ENCODE results near the gene FXN.

Gene FXN

GRCh38 chr9:69120380-69121154, 85.0 kb downstream of the FXN start:
- Histone ChIP-seq H3K36me3 (ENCODE audit: control insufficient read depth, insufficient read depth, low read length) (no peaks in the 10 kb centered on the region), H3K4me1 (ENCODE audit: control insufficient read depth, insufficient read depth, low read length) (peaks cover 5% of the 10 kb centered on the region; the same call in 1 of the 2 replicates), H3K27me3 (ENCODE audit: control insufficient read depth, insufficient read depth, low read length) (no peaks in the 10 kb centered on the region), H3K27ac (ENCODE audit: low read length) (no peak overlapping the region), H3K9me3 (ENCODE audit: control insufficient read depth, insufficient read depth, low read length) (no peaks in the 10 kb centered on the region), H3K4me3 (ENCODE audit: low read length) (peak overlapping the region; percentile 46; the same call in 1 of the 2 replicates)
- DNase-seq (ENCODE audit: low read depth, low spot score) = peak; percentile 86
- no CpG with 5 or more reads among the region's 27 CpGs for WGBS (ENCODE audit: insufficient coverage, insufficient read length)

GRCh38 chr9:69121155-69122081, 85.9 kb downstream of the FXN start:
- H3K36me3 ChIP-seq (ENCODE audit: control insufficient read depth, insufficient read depth, low read length) = no peaks in the 10 kb centered on the region
- H3K4me3 ChIP-seq (ENCODE audit: low read length) = peak overlapping the region; percentile 46
- H3K27me3 ChIP-seq (ENCODE audit: control insufficient read depth, insufficient read depth, low read length) = no peaks in the 10 kb centered on the region
- DNase-seq (ENCODE audit: low read depth, low spot score) = no peak
- H3K9me3 ChIP-seq (ENCODE audit: control insufficient read depth, insufficient read depth, low read length) = no peaks in the 10 kb centered on the region
- peaks cover 5% of the 10 kb centered on the region; the same call in 1 of the 2 replicates for H3K4me1 ChIP-seq (ENCODE audit: control insufficient read depth, insufficient read depth, low read length)
- no CpG with 5 or more reads among the region's 86 CpGs for WGBS (ENCODE audit: insufficient coverage, insufficient read length)
- H3K27ac ChIP-seq (ENCODE audit: low read length) = no peak overlapping the region

GRCh38 chr9:69122082-69122548, 86.6 kb downstream of the FXN start:
- Histone ChIP-seq H3K36me3 (ENCODE audit: control insufficient read depth, insufficient read depth, low read length) (no peaks in the 10 kb centered on the region), H3K9me3 (ENCODE audit: control insufficient read depth, insufficient read depth, low read length) (no peaks in the 10 kb centered on the region), H3K27me3 (ENCODE audit: control insufficient read depth, insufficient read depth, low read length) (no peaks in the 10 kb centered on the region), H3K4me3 (ENCODE audit: low read length) (peak overlapping the region; percentile 46), H3K4me1 (ENCODE audit: control insufficient read depth, insufficient read depth, low read length) (peaks cover 5% of the 10 kb centered on the region; the same call in 1 of the 2 replicates), H3K27ac (ENCODE audit: low read length) (no peak overlapping the region)
- WGBS (ENCODE audit: insufficient coverage, insufficient read length) = no CpG with 5 or more reads among the region's 28 CpGs
- no peak for DNase-seq (ENCODE audit: low read depth, low spot score)

GRCh38 chr9:69122549-69123141, 87.1 kb downstream of the FXN start:
- Histone ChIP-seq H3K4me1 (ENCODE audit: control insufficient read depth, insufficient read depth, low read length) (peaks cover 5% of the 10 kb centered on the region; the same call in 1 of the 2 replicates), H3K4me3 (ENCODE audit: low read length) (peak overlapping the region; percentile 46; the same call in 1 of the 2 replicates), H3K9me3 (ENCODE audit: control insufficient read depth, insufficient read depth, low read length) (no peaks in the 10 kb centered on the region), H3K27me3 (ENCODE audit: control insufficient read depth, insufficient read depth, low read length) (no peaks in the 10 kb centered on the region), H3K36me3 (ENCODE audit: control insufficient read depth, insufficient read depth, low read length) (no peaks in the 10 kb centered on the region), H3K27ac (ENCODE audit: low read length) (no peak overlapping the region)
- no CpG with 5 or more reads among the region's 16 CpGs for WGBS (ENCODE audit: insufficient coverage, insufficient read length)
- DNase-seq (ENCODE audit: low read depth, low spot score) = no peak

- DNase-seq (ENCODE audit: low read depth, low spot score) = no peak
- no peak overlapping the region for H3K27ac ChIP-seq (ENCODE audit: low read length)
- no peaks in the 10 kb centered on the region for H3K9me3 ChIP-seq (ENCODE audit: control insufficient read depth, insufficient read depth, low read length)
- H3K36me3 ChIP-seq (ENCODE audit: control insufficient read depth, insufficient read depth, low read length) = no peaks in the 10 kb centered on the region; the same call in 1 of the 2 replicates
- H3K27me3 ChIP-seq (ENCODE audit: control insufficient read depth, insufficient read depth, low read length) = no peaks in the 10 kb centered on the region
- no CpG with 5 or more reads among the region's 16 CpGs for WGBS (ENCODE audit: insufficient coverage, insufficient read length)
- no peak overlapping the region for H3K4me3 ChIP-seq (ENCODE audit: low read length)
- H3K4me1 ChIP-seq (ENCODE audit: control insufficient read depth, insufficient read depth, low read length) = peaks cover 4% of the 10 kb centered on the region; the same call in 1 of the 2 replicates
Observed at GRCh38 chr9:69130456-69131441, 95.2 kb downstream of the FXN start.

- Histone ChIP-seq H3K27me3 (ENCODE audit: control insufficient read depth, insufficient read depth, low read length) (no peaks in the 10 kb centered on the region), H3K9me3 (ENCODE audit: control insufficient read depth, insufficient read depth, low read length) (no peaks in the 10 kb centered on the region), H3K4me3 (ENCODE audit: low read length) (no peak overlapping the region), H3K36me3 (ENCODE audit: control insufficient read depth, insufficient read depth, low read length) (no peaks in the 10 kb centered on the region; the same call in 1 of the 2 replicates), H3K4me1 (ENCODE audit: control insufficient read depth, insufficient read depth, low read length) (peaks cover 4% of the 10 kb centered on the region; the same call in 1 of the 2 replicates), H3K27ac (ENCODE audit: low read length) (no peak overlapping the region)
- WGBS (ENCODE audit: insufficient coverage, insufficient read length) = no CpG with 5 or more reads among the region's 1 CpG
- no peak for DNase-seq (ENCODE audit: low read depth, low spot score)
Observed at GRCh38 chr9:69131682-69132081, 96.1 kb downstream of the FXN start.

GRCh38 chr9:69132361-69132760, 96.8 kb downstream of the FXN start:
- Histone ChIP-seq H3K27me3 (ENCODE audit: control insufficient read depth, insufficient read depth, low read length) (no peaks in the 10 kb centered on the region), H3K9me3 (ENCODE audit: control insufficient read depth, insufficient read depth, low read length) (no peaks in the 10 kb centered on the region), H3K4me3 (ENCODE audit: low read length) (no peak overlapping the region), H3K27ac (ENCODE audit: low read length) (no peak overlapping the region), H3K36me3 (ENCODE audit: control insufficient read depth, insufficient read depth, low read length) (no peaks in the 10 kb centered on the region; the same call in 1 of the 2 replicates), H3K4me1 (ENCODE audit: control insufficient read depth, insufficient read depth, low read length) (peaks cover 4% of the 10 kb centered on the region; the same call in 1 of the 2 replicates)
- DNase-seq (ENCODE audit: low read depth, low spot score) = no peak
- no CpG with 5 or more reads among the region's 4 CpGs for WGBS (ENCODE audit: insufficient coverage, insufficient read length)

- Histone ChIP-seq H3K4me1 (ENCODE audit: control insufficient read depth, insufficient read depth, low read length) (peaks cover 4% of the 10 kb centered on the region; the same call in 1 of the 2 replicates), H3K4me3 (ENCODE audit: low read length) (no peak overlapping the region), H3K36me3 (ENCODE audit: control insufficient read depth, insufficient read depth, low read length) (no peaks in the 10 kb centered on the region; the same call in 1 of the 2 replicates), H3K9me3 (ENCODE audit: control insufficient read depth, insufficient read depth, low read length) (no peaks in the 10 kb centered on the region), H3K27ac (ENCODE audit: low read length) (no peak overlapping the region), H3K27me3 (ENCODE audit: control insufficient read depth, insufficient read depth, low read length) (no peaks in the 10 kb centered on the region)
- DNase-seq (ENCODE audit: low read depth, low spot score) = no peak
- WGBS (ENCODE audit: insufficient coverage, insufficient read length) = no CpG with 5 or more reads among the region's 6 CpGs
Observed at GRCh38 chr9:69134412-69134811, 98.9 kb downstream of the FXN start.

GRCh38 chr9:69136185-69136584, 100.6 kb downstream of the FXN start:
- no CpG with 5 or more reads among the region's 2 CpGs for WGBS (ENCODE audit: insufficient coverage, insufficient read length)
- H3K27ac ChIP-seq (ENCODE audit: low read length) = no peak overlapping the region
- no peaks in the 10 kb centered on the region for H3K9me3 ChIP-seq (ENCODE audit: control insufficient read depth, insufficient read depth, low read length)
- DNase-seq (ENCODE audit: low read depth, low spot score) = no peak
- no peaks in the 10 kb centered on the region; the same call in 1 of the 2 replicates for H3K36me3 ChIP-seq (ENCODE audit: control insufficient read depth, insufficient read depth, low read length)
- no peaks in the 10 kb centered on the region for H3K27me3 ChIP-seq (ENCODE audit: control insufficient read depth, insufficient read depth, low read length)
- no peak overlapping the region for H3K4me3 ChIP-seq (ENCODE audit: low read length)
- H3K4me1 ChIP-seq (ENCODE audit: control insufficient read depth, insufficient read depth, low read length) = peaks cover 1% of the 10 kb centered on the region; the same call in 1 of the 2 replicates
